Heart right ventricle (tissue), 16 donors: ENCODE results near the gene BCCIP. TPM values are rescaled to one million over a fixed set of nuclear protein-coding genes. Genes with fewer than 3 reads are reported as not detected.

ENCODE experiments used
- ATAC-seq, 8 donors: fragments of 200-7000 bp; cut with Tn5 transposase; one replicate each; pipeline ENCODE4 v1.9.1; 2020; ENCODE audit warnings: mild to moderate bottlenecking in 8 of 8, moderate library complexity in 8 of 8, moderate number of reproducible peaks in 1 of 8
- DNase-seq, 2 donors: peaks; one replicate each; pipeline ENCODE4 v3.0.0-alpha.2; 2020
- H3K27ac ChIP-seq, 10 donors: fragments of 200-600 bp; sonication (generic) in 2 of 10; one replicate each; pipeline versions ENCODE4 v1.5.0 to v1.8.0; 2020 to 2022; ENCODE audit warnings: mild to moderate bottlenecking in 3 of 10
- H3K27me3 ChIP-seq, 7 donors: fragments of 200-600 bp; one replicate each; pipeline ENCODE4 v1.8.0; 2021 to 2022; ENCODE audit warnings: mild to moderate bottlenecking in 2 of 7
- H3K36me3 ChIP-seq, 9 donors: fragments of 200-600 bp; sonication (generic) in 1 of 9; one replicate each; pipeline versions ENCODE4 v1.5.0 to v1.8.0; 2020 to 2022; ENCODE audit warnings: mild to moderate bottlenecking in 2 of 9
- H3K4me1 ChIP-seq, 9 donors: fragments of 200-600 bp; sonication (generic) in 1 of 9; one replicate each; pipeline versions ENCODE4 v1.5.0 to v1.8.0; 2020 to 2022; ENCODE audit warnings: mild to moderate bottlenecking in 4 of 9
- H3K4me3 ChIP-seq, 10 donors: fragments of 200-600 bp; sonication (generic) in 2 of 10; one replicate each; pipeline versions ENCODE4 v1.5.0 to v1.8.0; 2020 to 2022; ENCODE audit warnings: mild to moderate bottlenecking in 7 of 10, moderate library complexity in 2 of 10
- H3K9me3 ChIP-seq, 11 donors: fragments of 200-600 bp in 10 of 11; sonication (generic) in 2 of 11; one replicate each; pipeline versions ENCODE4 v1.5.0 to v1.8.0; 2013 to 2022; ENCODE audit warnings: mild to moderate bottlenecking in 2 of 11, control low read depth in 1 of 11, moderate library complexity in 1 of 11
- WGBS, 2 donors: extraction: QIAGEN DNeasy Blood & Tissue Kit; methylation state at CpG; one replicate each; pipeline ENCODE4 v1.1.7; 2013; ENCODE audit warnings: inconsistent platforms in 1 of 2; 5-methylcytosine and 5-hydroxymethylcytosine counted together
- intact Hi-C, 10 donors: fragments of 100-400 bp; cut with DNase I; formaldehyde crosslinking; loops; one replicate each; pipeline versions ENCODE4 v1.11.1 to v1.14.2; 2022
- polyA plus RNA-seq, 2 donors: library from polyadenylated mRNA; stranded (reverse); fragments of 200-250 nt; gene quantifications; one replicate each; pipeline ENCODE4 v1.2.3, GENCODE V29; 2013
- total RNA-seq, 10 donors: library from RNA; stranded (reverse); fragmentation: NEBNext Ultra II Directional in 3 of 10; extraction: Animal tissue kit (Norgen Biotek cat#: 25700) in 3 of 10; gene quantifications; one replicate each; pipeline versions ENCODE4 v1.2.1 to v1.2.4, GENCODE V29; 2021 to 2023
- TF ChIP-seq, protein P1 (sequence below), 9 donors: fragments of 200-600 bp; sonication (generic) in 2 of 9; IDR thresholded peaks; one replicate each; pipeline versions ENCODE4 v1.5.0 to v1.8.0; 2021 to 2022; ENCODE audit warnings: antibody characterized with exemption in 9 of 9, mild to moderate bottlenecking in 5 of 9, moderate library complexity in 1 of 9
- donor health status: Arrhythmogenic right ventricular cardiomyopathy.
- donor health status: ischemic (EF 13 %, LVEDD 7.1; RV severe dilation, severe dysfunction).
- donor health status: healthy with polysubstance abuse.
- donor health status: DM: no; HTN: yes; CAD: no.
- donor health status: DM: no; HTN: no; CAD: no.
- donor health status: ischemic (EF 25% LVEDD 6.9; RV normal size, moderate dysfunction).
- donor health status: ischemic (EF 25% LVEDD 5.7; RV mildly dilated, moderate dysfunction).
- donor health status: healthy.
- donor health status: DM: yes; HTN: yes; CAD: no.
- donor health status: Ischemic cardiomyopathy.
- donor health status: ischemic (EF 35%, LVEDD 5.7; RV mildly dilated, moderate dysfunction).
- donor health status: nonischemic (EF 11% LVEDD 7.7; RV severe dilation, severe dysfunction).
- donor health status: DM: yes; HTN: yes; CAD: no.
- donor health status: PGD.
- donor health status: ischemic (EF 29% LVEDD 5.4; RV normal size, mild dysfunction).
- donor health status: nonischemic (EF 23%, LVEDD 6.1; RV moderate dilation, normal function).

The BCCIP gene
- total and polyA plus RNA-seq, 12 donors = 35.6 to 67.0 (median 45.6) TPM

GRCh38 chr10:125783957-125784356 lies 39.4 kb upstream of the BCCIP start:
- H3K9me3 ChIP-seq = peaks cover 0 to 6% (median 0%) of the 10 kb centered on the region in 11 donors
- intact Hi-C loops = no loop called here
- no peaks in the 10 kb centered on the region for H3K4me1 ChIP-seq
- H3K27me3 ChIP-seq = no peaks in the 10 kb centered on the region
- no peak for ATAC-seq
- H3K36me3 ChIP-seq = peaks cover 0 to 18% (median 10%) of the 10 kb centered on the region in 9 donors
- DNase-seq = no peak
- TF ChIP-seq, protein P1, sequence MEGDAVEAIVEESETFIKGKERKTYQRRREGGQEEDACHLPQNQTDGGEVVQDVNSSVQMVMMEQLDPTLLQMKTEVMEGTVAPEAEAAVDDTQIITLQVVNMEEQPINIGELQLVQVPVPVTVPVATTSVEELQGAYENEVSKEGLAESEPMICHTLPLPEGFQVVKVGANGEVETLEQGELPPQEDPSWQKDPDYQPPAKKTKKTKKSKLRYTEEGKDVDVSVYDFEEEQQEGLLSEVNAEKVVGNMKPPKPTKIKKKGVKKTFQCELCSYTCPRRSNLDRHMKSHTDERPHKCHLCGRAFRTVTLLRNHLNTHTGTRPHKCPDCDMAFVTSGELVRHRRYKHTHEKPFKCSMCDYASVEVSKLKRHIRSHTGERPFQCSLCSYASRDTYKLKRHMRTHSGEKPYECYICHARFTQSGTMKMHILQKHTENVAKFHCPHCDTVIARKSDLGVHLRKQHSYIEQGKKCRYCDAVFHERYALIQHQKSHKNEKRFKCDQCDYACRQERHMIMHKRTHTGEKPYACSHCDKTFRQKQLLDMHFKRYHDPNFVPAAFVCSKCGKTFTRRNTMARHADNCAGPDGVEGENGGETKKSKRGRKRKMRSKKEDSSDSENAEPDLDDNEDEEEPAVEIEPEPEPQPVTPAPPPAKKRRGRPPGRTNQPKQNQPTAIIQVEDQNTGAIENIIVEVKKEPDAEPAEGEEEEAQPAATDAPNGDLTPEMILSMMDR (IDR thresholded peaks at IDR 0.05) = no peak
- H3K27ac ChIP-seq = no peak overlapping the region
- no peak overlapping the region for H3K4me3 ChIP-seq
- WGBS, 2 donors = 87 to 90% methylated on average over 6 of the region's 6 CpGs

GRCh38 chr10:125785791-125786190 lies 37.6 kb upstream of the BCCIP start:
- 70 to 71% methylated on average over 9 of the region's 9 CpGs for WGBS, 2 donors
- intact Hi-C loops = no loop called here
- peaks cover 0 to 33% (median 18%) of the 10 kb centered on the region in 9 donors for H3K36me3 ChIP-seq
- no peak for ATAC-seq
- no peak overlapping the region for H3K4me3 ChIP-seq
- H3K27ac ChIP-seq = no peak overlapping the region
- no peaks in the 10 kb centered on the region for H3K9me3 ChIP-seq
- no peak for DNase-seq
- TF ChIP-seq, protein P1 (IDR thresholded peaks at IDR 0.05) = no peak
- no peaks in the 10 kb centered on the region for H3K27me3 ChIP-seq
- no peaks in the 10 kb centered on the region for H3K4me1 ChIP-seq

GRCh38 chr10:125788156-125789034 lies 35.0 kb upstream of the BCCIP start:
- Histone ChIP-seq H3K36me3 (peaks cover 0 to 56% (median 42%) of the 10 kb centered on the region in 9 donors), H3K4me1 (no peaks in the 10 kb centered on the region), H3K27ac (no peak overlapping the region), H3K9me3 (no peaks in the 10 kb centered on the region), H3K4me3 (no peak overlapping the region), H3K27me3 (no peaks in the 10 kb centered on the region)
- DNase-seq (no peak), ATAC-seq (peak in 3 of 8 donors; percentile 24 to 45 (median 26))
- intact Hi-C loops = no loop called here
- TF ChIP-seq, protein P1 (IDR thresholded peaks at IDR 0.05) = no peak
- 87 to 89% methylated on average over 17 of the region's 17 CpGs for WGBS, 2 donors

- Histone ChIP-seq H3K36me3 (peaks cover 0 to 89% (median 40%) of the 10 kb centered on the region in 9 donors), H3K27ac (no peak overlapping the region), H3K27me3 (no peaks in the 10 kb centered on the region), H3K4me3 (no peak overlapping the region), H3K9me3 (no peaks in the 10 kb centered on the region), H3K4me1 (peaks cover 0 to 17% (median 0%) of the 10 kb centered on the region in 9 donors)
- intact Hi-C loops = no loop called here
- DNase-seq (no peak), ATAC-seq (no peak)
- 91 to 92% methylated on average over 14 of the region's 14 CpGs for WGBS, 2 donors
- TF ChIP-seq, protein P1 (IDR thresholded peaks at IDR 0.05) = no peak
These were observed 30.7 kb upstream of the BCCIP start for GRCh38 chr10:125792342-125793300.
